Measurements from ENCODE around the gene PCDH15.

PCDH15 gene

DNA sequence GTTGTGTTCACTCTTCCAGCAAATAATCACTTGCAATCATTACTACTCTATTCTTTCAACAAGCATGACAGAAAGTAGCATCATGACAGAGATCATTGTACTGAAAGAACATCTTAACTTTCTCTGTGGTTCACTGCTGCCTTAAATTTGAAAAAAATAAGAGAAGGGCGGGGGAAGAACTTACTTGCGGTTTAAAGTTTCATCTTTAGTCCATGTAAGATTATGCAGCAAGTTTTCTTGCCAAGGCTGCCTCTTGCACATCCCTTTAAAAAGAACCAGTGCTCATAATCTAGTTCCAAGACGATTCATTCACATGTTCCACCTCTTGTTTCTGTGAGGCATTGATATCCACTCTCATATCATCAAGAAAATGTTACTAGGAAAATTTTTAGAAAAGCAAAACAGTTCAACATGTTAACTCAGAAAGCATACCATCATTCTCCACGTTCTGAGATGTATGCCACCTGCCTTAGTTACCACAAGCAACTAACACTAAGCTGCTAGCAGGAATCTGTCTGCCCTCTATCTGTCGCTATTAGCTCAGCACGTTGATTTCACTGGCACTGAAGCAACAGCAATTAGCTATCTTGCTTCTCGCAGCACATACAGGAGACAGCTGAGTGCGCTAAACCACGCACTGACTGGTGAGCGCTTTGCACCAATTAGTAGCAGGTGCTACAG lies at the start of gene PCDH15:
PCDH15 (minus strand) TSS at position 491 of the 681 bp plus-strand sequence. CDS start 136,969 bp downstream, outside the sequence.
- peak; percentile 94 for FAIRE-seq

DNA sequence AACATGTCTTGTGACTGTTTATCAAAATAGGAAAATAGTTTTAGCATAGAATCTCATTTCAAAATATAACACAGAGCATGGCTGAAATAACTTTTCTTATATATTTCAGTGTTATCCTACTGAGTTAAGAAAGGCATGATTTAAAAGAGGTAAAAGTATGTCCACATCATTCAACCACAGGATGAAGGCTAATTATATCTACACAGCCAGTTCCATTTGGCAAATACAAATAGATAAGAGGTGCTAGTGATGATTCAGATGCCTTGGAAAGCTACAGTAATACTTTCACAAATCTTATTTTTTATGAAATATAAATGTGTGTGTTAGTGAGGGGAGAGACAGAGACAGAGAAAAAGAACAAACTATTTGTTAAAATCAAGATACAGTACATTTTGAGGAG lies 42.9 kb upstream of the PCDH15 start:
- no peak for FAIRE-seq

DNA sequence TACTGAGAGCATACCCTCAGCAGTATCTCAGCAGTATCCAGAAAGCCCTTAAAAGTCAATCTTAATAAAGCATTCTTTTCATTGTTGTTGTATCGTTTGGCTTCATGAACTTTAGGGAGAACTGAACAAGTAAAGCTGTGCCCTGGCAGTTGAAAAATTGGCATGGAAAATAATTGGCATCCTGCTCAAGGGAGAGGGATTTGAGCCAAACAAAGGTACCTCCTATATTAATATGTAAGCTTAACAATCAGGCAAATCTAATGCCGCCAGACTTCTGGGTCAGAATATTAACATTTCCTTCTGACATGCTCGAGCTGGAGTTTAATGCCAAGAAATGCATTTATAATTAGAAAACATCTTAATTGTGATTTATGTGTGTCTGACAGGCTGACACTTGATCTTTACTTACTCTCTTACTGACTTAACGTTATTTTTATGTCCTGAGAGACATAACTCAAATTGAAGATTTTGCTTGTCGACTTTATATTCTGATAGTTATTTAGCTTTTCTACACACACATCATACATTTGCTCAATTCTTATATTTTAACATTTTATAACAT lies 42.1 kb upstream of the PCDH15 start:
- FAIRE-seq: no peak

DNA sequence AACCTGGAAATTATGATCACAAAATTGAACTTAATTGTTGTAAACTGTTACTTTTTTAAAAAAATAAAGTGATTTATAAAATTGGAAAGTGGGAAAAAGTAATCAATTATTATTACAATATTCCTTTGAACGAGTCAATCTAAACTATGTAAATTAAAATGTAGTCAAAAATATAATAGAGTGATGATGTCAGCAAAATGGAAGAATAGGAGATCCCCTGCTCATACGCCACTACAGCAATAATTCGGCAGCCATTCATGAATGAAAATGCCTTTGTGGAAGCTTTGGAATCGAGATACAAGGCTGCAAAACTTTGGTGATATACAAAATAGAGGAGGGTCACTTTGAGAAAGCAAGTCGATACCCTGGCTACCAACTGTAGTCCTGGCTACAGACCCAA lies 36.4 kb upstream of the PCDH15 start:
- FAIRE-seq: no peak

DNA sequence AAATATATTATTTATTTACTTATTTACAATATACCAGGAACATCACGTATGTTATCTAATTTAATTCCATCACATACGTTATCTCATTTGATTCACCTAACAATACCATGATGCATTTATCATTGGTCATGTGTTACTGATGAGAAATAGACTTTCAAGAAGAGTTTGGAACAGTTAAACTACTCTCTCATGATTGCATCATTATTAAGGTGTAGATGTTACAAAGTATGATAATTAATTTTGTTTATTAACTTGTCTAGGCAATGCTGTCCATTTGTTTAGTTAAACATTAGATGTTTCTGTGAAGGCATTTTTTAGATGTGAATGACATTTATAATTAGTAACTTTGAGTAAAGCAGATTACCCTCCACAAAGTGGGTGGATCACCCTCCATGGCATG lies 32.0 kb upstream of the PCDH15 start:
- no peak for FAIRE-seq

DNA sequence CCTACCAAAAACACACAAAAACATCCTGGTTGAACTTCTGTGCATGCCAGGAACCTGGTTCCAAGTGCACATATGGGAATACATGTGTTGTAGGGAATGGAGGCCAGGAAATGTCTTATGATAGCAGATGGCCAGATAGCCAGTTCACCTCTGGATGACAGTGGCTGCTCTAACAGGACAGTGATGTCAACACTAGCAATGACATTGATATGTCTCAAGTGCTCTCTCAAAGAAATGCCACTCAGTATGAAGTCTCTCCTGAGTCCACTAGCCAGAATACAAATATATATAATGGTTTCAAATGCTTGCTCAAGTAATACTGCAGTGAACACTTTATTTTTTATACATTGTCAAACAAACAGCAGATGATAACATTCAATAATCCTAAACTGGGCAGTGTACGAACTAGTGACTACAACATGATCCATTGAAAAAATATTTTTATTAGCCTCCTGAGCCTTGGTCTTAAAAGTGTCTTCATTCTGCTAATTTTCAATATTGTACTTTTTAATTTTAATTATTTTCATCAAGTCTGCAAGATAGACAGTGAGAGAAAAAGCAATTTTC lies 26.0 kb upstream of the PCDH15 start:
- no peak for FAIRE-seq

DNA sequence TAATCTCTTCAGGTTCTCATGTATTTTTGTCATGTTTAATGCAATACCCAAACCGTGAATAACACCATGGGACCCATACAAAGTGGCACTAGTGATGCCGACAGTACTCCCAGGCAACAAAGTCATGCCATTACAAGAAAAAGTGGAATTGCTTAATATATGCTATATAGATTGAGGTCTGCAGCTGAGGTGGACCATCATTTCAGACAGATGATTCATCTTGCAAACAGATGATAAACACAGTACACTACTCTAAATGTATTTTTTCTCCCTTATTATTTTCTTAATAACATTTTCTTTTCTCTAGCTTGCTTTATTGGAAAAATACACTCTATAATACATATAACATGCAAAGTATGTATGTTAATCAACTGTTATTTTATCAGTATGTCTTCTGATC lies 14.6 kb upstream of the PCDH15 start:
- FAIRE-seq: no peak

DNA sequence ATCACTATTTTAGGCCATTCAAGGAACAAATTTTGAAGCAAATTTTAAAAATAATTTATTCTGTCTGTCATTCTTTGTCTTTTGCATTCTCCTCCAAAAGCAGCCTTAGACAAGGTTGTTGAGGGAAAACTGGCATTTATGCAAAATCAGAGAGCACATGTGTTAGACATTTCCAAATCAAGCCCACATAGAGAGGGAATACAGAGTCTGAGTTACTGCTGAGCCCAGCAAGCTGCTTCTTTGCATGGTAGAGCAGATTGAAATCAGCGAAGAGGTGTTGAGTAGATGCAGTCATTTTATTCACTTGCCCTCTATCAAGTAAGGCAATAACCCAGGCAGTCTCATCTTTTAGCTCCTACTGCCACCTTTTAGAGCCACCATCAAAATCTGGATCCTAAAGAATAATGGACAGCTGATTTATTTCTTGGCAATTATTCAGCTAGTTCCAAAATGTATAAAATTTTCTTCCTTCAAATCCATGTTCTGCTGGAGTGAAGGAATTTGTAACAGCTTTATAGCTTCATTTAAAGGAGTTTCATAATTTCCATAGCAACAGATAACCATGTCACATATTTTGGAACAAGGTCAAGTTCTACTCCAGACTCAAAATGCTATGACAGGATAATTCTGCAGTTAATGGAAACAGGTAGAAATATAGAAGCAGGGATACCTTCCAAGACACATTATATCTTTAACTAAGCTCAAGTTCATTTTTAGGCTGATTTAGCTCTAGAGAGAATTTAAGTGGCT lies 7.3 kb upstream of the PCDH15 start:
- no peak for FAIRE-seq

DNA sequence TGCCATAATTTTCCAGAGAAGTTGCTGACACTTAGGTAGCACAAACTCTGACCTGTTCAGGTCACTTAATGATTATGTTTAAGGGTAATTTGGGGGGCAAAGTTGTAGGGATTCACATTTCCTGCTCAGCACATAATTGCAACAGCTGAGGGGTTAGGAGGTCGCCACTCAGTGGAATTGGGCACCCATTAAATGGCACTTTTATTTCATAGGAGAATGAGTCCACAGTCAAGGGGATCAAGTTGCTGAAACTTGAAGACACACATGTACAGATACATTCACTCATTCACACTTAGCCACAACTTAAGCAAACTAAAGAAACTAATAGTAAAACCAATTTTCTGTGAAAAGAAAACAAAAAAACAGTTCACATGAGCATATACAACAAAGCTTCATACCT lies 1.5 kb downstream of the PCDH15 start:
- no peak for FAIRE-seq

DNA sequence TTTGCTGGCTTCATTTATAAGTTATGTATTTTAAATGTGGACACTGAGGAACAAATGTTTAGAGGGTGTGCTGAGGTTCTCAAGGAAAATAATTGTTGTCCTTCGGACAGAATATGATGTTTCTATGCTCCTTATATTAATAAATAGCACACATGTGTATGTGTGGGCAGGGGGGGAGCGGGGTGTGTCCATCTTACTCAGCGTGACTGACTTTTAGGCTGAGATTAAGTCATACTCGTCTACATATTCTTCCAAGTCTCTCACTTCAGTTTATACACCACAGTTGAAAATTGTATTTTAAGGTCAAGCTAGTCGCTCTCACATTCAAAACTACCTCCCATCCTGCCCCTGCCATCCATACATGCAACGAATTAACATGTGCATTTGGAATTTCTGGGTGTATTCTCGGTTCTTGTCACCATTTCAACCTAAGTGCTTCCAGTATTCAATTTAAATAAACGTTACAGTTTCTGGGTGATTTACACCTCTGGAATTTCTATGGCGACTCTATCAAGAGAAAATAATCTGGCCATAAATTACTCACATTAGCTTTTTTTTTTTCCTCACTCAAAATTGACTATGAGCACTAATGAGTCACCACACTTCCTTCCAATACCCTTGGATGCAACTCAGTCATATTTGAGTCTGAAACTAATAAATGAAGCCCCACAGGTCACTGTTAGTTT lies 3.3 kb downstream of the PCDH15 start:
- FAIRE-seq: no peak

DNA sequence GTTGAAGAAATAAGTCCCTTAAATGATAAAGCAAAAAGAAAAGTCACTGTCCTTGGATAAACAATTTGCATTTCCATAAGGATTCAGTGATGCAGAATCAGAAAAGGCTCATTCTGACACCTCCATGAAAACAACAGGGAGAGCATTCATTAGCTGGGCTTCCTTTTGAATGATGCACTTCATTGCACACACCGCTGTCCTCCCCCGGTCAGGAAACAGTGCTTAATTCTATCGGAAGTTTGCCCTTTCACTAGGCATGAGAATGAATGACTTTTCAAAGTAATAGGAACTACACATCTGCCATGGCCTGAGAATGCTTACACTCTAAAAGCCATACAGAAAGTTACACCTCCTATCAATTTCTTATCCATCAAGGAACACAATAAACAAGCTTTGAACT lies 4.2 kb downstream of the PCDH15 start:
- no peak for FAIRE-seq

DNA sequence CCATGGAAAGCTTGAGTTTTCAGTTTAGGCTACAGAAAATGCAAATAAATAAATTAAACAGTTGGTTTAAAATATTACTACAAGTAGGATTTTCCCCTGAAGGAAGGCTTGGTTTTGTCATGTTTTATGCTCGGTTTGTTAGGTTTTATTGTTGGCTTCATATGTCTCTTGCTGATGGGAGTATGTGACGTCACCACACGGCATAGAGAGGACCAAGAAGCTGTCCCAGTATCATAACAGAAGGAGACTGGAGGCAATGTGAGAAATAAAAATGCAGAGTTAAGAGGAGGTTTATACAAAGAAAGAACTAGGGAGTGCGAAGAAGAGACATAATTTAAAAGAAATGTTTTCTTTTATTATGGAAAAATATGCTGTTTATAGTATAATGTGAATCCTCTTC lies 24.4 kb downstream of the PCDH15 start:
- no peak for FAIRE-seq

DNA sequence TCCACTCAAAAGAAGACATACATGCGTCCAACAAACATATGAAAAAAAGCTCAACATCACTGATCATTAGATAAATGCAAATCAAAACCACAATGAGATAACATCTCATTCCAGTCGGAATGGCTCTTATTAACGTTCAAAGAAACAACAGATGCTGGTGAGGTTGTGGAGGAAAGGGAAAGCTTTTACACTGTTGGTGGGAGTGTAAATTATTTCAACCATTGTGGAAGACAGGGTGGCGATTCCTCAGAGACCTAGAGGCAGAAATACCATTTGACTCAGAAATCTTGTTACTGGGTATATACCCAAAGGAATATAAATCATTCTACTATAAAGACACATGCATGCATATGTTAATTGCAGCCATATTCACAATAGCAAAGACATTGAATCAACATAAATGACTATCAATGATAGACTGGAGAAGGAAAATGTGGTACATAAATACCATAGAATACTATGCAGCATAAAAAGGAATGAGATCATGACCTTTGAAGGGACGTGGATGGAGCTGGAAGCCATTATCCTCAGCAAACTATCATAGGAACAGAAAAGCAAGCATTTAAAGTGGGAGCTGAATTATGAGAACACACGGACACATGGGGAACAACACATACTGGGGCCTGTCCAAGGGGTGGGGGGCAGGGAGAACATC lies 28.4 kb downstream of the PCDH15 start:
- no peak for FAIRE-seq

DNA sequence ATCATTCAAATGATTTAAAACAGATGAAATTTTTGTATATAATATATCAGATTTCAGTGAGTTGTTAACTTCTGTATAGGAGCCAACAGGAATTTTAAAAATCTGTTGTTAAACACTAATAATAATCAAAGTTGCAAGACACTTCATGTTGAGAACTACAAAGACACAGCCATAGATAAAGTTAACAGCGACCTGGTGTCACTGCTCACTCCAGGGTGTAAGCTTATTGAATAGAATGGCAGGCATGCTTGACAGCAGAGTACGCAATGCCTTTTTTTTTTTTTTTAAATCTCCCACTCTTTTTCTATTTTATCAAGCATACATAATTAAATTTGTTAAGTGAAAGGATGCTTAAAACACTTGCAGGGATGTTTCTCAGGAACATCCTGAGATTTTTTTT lies 32.0 kb downstream of the PCDH15 start:
- FAIRE-seq: no peak

DNA sequence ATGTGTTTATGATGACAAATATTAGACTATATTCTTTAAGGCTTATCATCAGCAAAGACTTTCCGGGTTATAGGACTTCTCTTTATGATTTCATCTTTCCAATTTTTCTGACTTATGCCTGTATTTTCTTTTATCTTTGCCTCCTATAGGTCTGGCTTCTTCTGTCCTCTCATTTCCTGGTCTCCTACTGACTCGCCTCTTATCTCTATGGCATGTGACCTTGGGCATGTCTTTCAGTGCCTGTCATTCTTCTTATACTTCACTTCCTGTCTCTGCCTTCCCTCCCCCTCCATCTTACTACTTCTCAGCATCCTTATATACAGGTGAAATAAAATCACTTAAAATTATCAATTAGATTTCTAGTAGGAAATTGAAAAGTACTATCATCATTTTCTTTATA lies 42.2 kb downstream of the PCDH15 start:
- FAIRE-seq: no peak

DNA sequence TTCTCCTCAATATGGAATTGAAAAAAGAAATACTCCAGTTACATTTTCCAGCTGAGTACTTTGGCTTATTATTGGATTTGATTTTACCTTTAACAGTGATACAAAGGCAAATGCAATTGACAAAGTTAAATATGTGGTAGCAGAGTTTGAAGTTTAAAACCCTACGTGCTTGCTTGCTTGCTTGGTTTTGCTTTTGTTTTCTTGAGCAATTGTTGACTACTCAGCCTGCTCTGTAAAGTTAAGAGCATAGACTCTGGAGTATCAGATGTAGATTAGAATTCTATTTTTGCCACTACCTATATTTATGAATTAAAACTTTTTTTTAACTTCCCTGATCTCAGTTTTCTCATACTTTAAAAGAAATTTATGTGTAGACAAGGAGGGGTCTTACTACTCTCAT lies 51.4 kb downstream of the PCDH15 start:
- FAIRE-seq: no peak

DNA sequence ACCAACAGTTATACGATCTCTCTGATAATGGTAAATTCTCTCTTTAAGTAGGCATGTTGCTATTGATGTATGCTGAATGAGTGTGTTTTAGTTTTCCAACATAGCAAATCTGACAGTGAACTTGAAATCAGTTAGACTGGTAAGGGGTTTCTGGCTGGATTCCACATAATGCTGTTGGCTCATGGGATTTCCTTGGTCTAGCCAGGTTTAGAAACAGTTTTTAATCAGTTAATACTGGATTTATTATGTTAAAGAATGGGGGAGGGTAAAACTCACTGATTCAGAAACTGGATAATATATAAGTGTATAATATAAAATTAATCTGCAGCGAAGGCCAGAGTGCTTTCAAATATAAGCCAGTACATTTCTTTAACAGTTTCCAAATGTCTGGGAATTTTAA lies 55.6 kb downstream of the PCDH15 start:
- no peak for FAIRE-seq

DNA sequence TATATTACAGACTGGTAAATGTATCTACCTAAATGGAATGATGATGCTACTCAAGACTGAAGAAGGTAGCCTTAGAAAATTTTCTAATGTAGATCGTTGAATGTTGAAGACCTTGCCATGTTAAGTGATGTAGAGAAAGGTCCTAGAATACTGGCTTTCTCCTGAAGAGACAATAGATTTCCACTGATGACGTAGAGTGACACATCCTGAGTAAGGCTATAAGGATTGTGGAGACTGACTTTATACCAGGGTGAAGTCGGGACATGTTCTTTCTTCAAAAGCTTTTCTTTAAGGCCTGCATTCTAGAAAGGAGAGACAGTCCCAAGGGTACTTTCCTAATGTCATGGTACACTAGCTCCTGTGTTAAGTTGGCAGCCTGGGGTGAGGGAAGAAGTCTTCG lies 58.6 kb downstream of the PCDH15 start:
- no peak for FAIRE-seq

DNA sequence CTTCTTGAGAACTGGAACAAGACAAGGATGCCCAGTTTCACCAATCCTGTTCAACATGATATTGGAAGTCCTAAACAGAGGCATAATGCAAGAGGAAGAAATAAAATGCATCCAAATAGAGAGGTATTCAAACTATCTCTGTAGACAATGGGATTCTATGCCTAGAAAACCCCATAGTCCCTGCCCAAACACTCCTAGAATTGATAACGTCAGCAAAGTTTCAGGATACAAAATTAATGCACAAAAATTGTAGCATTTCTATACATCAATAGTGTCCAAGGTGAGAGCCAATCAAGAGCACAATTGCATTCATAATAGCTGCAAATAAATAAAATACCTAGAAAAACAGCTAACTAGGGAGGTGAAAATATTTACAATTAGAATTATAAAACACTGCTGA lies 72.5 kb downstream of the PCDH15 start:
- no peak for FAIRE-seq

DNA sequence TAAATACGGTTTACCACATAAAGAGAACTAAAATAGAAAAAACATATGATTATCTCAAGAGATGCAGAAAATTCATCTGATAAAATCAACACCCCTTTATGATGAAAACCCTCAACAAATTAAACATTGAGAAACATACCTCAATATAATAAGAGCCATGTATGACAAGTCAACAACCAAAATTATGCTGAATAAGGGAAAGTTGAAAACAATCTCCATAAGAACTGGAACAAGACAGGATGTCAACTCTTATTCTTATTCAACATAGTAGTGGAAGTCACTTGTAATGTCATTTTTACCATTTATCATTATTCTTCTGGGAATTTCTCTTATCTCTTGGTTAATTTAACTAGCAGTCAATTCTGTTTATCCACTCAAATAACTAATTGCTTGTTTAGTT lies 79.0 kb downstream of the PCDH15 start:
- FAIRE-seq: no peak

DNA sequence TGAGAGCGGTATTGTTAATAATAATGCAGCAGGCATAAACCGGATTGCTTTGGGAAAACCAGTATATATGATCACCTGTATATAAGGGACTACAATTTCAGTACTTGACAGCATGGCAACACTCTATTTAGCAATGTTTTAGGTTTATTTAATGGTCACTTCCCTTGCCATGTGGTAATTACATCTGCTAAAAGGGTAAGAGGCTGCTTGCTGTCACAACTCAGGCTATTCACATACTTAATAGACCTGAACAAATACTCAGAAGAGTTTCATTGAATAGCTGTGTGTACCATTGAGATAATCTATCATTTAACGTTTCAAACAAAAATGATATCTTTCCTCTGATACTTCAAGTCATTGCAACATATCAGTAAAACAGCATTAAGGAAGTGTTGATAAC lies 90.1 kb downstream of the PCDH15 start:
- FAIRE-seq: no peak

DNA sequence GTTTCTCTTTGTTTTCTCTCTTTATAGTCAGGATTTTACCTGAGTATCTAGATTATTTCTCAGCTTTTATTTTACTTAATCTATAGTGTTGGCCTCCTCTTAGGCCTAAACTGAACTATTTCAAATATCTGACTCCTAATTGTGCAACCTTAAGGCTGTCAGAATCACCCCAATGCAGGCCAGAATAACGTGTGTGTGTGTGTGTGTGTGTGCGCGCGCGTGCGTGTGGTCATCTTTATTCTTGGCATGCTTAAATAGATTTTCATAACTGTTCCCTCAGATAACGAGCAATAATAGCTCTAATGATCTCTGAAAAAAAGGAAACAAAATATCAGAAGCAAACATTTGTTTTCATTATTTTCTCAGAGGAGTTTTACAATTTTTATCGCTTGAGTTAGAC lies 92.4 kb downstream of the PCDH15 start:
- no peak for FAIRE-seq

DNA sequence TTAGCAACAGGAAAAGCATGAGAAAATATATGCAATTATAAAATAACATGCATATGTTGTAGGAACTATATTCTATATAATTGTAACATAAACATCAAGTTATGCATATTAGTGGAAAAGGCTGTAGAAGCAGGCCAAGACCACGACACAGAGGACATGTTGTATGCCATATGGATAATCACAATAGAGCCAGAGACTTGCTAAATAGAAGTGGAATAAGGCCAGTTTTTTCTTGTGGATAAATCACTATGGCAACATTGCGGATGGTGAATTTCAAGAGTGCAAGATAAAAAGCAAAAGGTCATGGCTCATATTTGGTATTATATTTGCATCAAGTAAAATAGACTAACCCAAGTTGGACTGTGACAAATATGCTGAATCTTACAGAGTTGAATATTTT lies 93.0 kb downstream of the PCDH15 start:
- no peak for FAIRE-seq
